ENCODE measurements around the gene PAGE2B.

PAGE2B gene

GRCh38 chrX:55127692-55128091, 52.9 kb downstream of the PAGE2B start:
- Mint-ChIP-seq H3K9me3 (no peaks in the 10 kb centered on the region), H3K4me1 (ENCODE audit: low read depth) (no peaks in the 10 kb centered on the region), H3K27ac (no peak overlapping the region), H3K4me3 (no peak overlapping the region), H3K36me3 (ENCODE audit: low read depth) (no peaks in the 10 kb centered on the region), H3K27me3 (no peaks in the 10 kb centered on the region)

Measured in stimulated activated naive CD8-positive, alpha-beta T cell treated with anti-CD3 and anti-CD28 coated beads, Interleukin-15, Interleukin-2, amounts not matched to agents 100 ng/mL and 50 ng/mL, for 24 hours (primary cell).